ENCODE results near the gene COPA. TPM values are rescaled to one million over a fixed set of nuclear protein-coding genes. Genes with fewer than 3 reads are reported as not detected.

COPA gene
- total and polyA plus RNA-seq, 10 of the 15 experiments (the other 5 are each of a cell fraction or from before 2014, with no cell fraction given), result 53.7 to 180 (median 123) TPM

GRCh38 chr1:160359559-160360226 is 16.6 kb upstream of the COPA start (continued):
- TF ChIP-seq REST (IDR thresholded peaks at IDR 0.05; ENCODE audit: low read depth, low read length), result no peak

- CTCF ChIA-PET, result interaction anchor here (0.6 to 1.6 kb wide), 8 partner anchors 9 to 66 kb away, joined by 4 to 6 read pairs (median 4); no protein-coding TSS in a partner anchor
- H3K4me1 ChIP-seq (ENCODE audit: control insufficient read depth, insufficient read depth, low read length), result no peaks in the 10 kb centered on the region
- 96% methylated on average over 4 of the region's 4 CpGs for WGBS (ENCODE audit: insufficient coverage, insufficient replicate concordance, low lambda C conversion rate, missing lambda C conversion rate)
- H3K36me3 ChIP-seq (ENCODE audit: control insufficient read depth in 2 of 2, insufficient read depth in 2 of 2, low read length in 1 of 2), result peaks cover 24 to 39% of the 10 kb centered on the region in 2 experiments
- ATAC-seq (no peak), DNase-seq (ENCODE audit: low read depth, low spot score) (no peak), FAIRE-seq (no peak)
- H4K20me1 ChIP-seq (ENCODE audit: control insufficient read depth, insufficient read depth), result no peaks in the 10 kb centered on the region
- H3K79me2 ChIP-seq (ENCODE audit: control insufficient read depth, insufficient read depth, low read length), result no peaks in the 10 kb centered on the region; the same call in 1 of the 2 replicates
- in situ Hi-C loops (cut with MboI), result no loop called here
- no peak overlapping the region for H3K4me2 ChIP-seq (ENCODE audit: control insufficient read depth, insufficient read depth)
- TF ChIP-seq TCF12 (IDR thresholded peaks at IDR 0.05; ENCODE audit: low read depth, low read length) (no peak), ZNF622 (IDR thresholded peaks at IDR 0.05) (no peak), CBFB (IDR thresholded peaks at IDR 0.05; ENCODE audit: low read depth) (no peak), PAX5 (IDR thresholded peaks at IDR 0.05; ENCODE audit: borderline replicate concordance, low read depth, low read length) (no peak), IRF3 (IDR thresholded peaks at IDR 0.05) (no peak), ZNF217 (IDR thresholded peaks at IDR 0.05) (no peak), EGR1 (IDR thresholded peaks at IDR 0.05; ENCODE audit: borderline replicate concordance in 1 of 2, low read depth in 2 of 2, low read length in 2 of 2) (no peak), SMC3 (IDR thresholded peaks at IDR 0.05; ENCODE audit: borderline replicate concordance, low read length) (no peak), ZBED1 (IDR thresholded peaks at IDR 0.05; ENCODE audit: borderline replicate concordance) (no peak), STAT1 (conservative IDR thresholded peaks at IDR 0.05) (no peak)
- no peak overlapping the region for H3K9ac ChIP-seq (ENCODE audit: control insufficient read depth, insufficient read depth, low read length)
- SMC1A ChIA-PET (ENCODE audit: uncharacterized antibody, unreplicated experiment), result no interaction called here
- no peak overlapping the region for H3K4me3 ChIP-seq
- RAD21 ChIA-PET (ENCODE audit: unreplicated experiment), result no interaction called here
- no peaks in the 10 kb centered on the region for H3K27me3 ChIP-seq (replicated peaks in 1 of 2; ENCODE audit: control insufficient read depth in 2 of 2, insufficient read depth in 2 of 2, low read length in 1 of 2)
- no peaks in the 10 kb centered on the region for H3K9me3 ChIP-seq (replicated peaks; ENCODE audit: control insufficient read depth, insufficient read depth, low read length)
- TSS peak; percentile 23 for BruUV-seq (replicated peaks)
- intact Hi-C loops (cut with micrococcal nuclease; ENCODE audit: unreplicated experiment), result no loop called here
- H2AFZ ChIP-seq (ENCODE audit: control insufficient read depth, low read depth, low read length), result no peak overlapping the region
- POLR2A ChIA-PET, result interaction anchor here (0.6 to 1.4 kb wide), 3 partner anchors 11 to 21 kb away, joined by 3 to 4 read pairs (median 3); no protein-coding TSS in a partner anchor
- H3K27ac ChIP-seq (ENCODE audit: control insufficient read depth, insufficient read depth), result no peak overlapping the region
These were observed 15.0 kb upstream of the COPA start for GRCh38 chr1:160358073-160358472.

Measured in GM12878 (cell line).